NCI-H146 (cell line): Measurements from ENCODE around the gene TMEM208.

Source experiments
- DNase-seq: peaks from one replicate; lab custom pipeline; 2025; lab: John Stamatoyannopoulos, UW

The TMEM208 gene

GRCh38 chr16:67226804-67227566, at the start of gene TMEM208:
TSS of gene TMEM208 (plus strand) at chr16:67227130. CDS start at chr16:67227219, 89 bp downstream.
- peak; percentile 96 for DNase-seq

- peak; percentile 92 for DNase-seq
Measured at GRCh38 chr16:67177743-67178699, 48.9 kb upstream of the TMEM208 start.

GRCh38 chr16:67179421-67180080, 47.4 kb upstream of the TMEM208 start:
- DNase-seq: no peak

GRCh38 chr16:67180166-67180565, 46.8 kb upstream of the TMEM208 start:
- DNase-seq: no peak

- no peak for DNase-seq
Measured at GRCh38 chr16:67181346-67181745, 45.6 kb upstream of the TMEM208 start.

- DNase-seq: no peak
Measured at GRCh38 chr16:67182288-67182687, 44.6 kb upstream of the TMEM208 start.

- DNase-seq: no peak
Measured at GRCh38 chr16:67183284-67183626, 43.7 kb upstream of the TMEM208 start.

- DNase-seq: peak; percentile 95
Measured at GRCh38 chr16:67183627-67184452, 43.1 kb upstream of the TMEM208 start, which contains the start of gene MATCAP1. TSS of gene MATCAP1 (minus strand) at chr16:67183963. CDS start at chr16:67180610, 3,353 bp downstream.

GRCh38 chr16:67184453-67184994, 42.4 kb upstream of the TMEM208 start:
- DNase-seq: peak; percentile 67

GRCh38 chr16:67184995-67185650, 41.8 kb upstream of the TMEM208 start:
- DNase-seq: peak; percentile 76

- no peak for DNase-seq
Measured at GRCh38 chr16:67185651-67186134, 41.2 kb upstream of the TMEM208 start.

- DNase-seq: no peak
Measured at GRCh38 chr16:67186550-67186950, 40.4 kb upstream of the TMEM208 start.

- DNase-seq: no peak
Measured at GRCh38 chr16:67187175-67187890, 39.6 kb upstream of the TMEM208 start.

GRCh38 chr16:67188323-67188722, 38.6 kb upstream of the TMEM208 start:
- no peak for DNase-seq

GRCh38 chr16:67188798-67189197, 38.1 kb upstream of the TMEM208 start:
- DNase-seq: no peak

GRCh38 chr16:67190041-67190440, 36.9 kb upstream of the TMEM208 start, which contains the start of gene EXOC3L1:
TSS of gene EXOC3L1 (minus strand) at chr16:67190136. CDS start at chr16:67189676, 460 bp downstream.
- no peak for DNase-seq

GRCh38 chr16:67190448-67191399, 36.2 kb upstream of the TMEM208 start:
- DNase-seq: no peak

GRCh38 chr16:67191411-67191994, 35.4 kb upstream of the TMEM208 start:
- DNase-seq: no peak
